Stimulated activated CD8-positive, alpha-beta memory T cell treated with anti-CD3 and anti-CD28 coated beads, Interleukin-12 subunit alpha, Interleukin-12 subunit beta, amount 100 ng/mL, for 4 hours (primary cell): ENCODE data around the gene EIF4E.
"Not testable (repeated sequence)": the region's sequence is repeated elsewhere in the genome, so short reads cannot be mapped to it uniquely, and the experiment has no call there.

Experiments used
- DNase-seq: peaks from one replicate; pipeline ENCODE4 v3.0.0-alpha.2; 2020; ENCODE audit warnings: low read depth

Gene EIF4E

DNA sequence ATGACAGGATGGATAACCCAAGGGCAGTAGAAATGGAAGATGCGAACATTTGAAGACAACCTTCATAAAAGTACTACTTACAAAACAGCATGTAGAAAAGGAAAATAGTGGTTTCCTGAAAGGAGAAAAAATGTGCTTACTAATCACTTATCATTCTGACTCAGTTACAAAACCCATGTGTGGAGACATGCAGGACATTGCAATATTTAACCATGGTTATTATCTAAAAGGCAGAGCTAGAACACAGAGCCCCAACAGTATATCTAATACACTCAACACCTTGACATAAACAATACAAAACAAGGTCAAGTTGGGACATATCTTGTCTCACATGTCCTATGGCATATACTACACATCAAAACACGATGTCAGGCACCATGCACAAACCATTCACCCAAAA is 55.9 kb downstream of the EIF4E start:
- no peak for DNase-seq

DNA sequence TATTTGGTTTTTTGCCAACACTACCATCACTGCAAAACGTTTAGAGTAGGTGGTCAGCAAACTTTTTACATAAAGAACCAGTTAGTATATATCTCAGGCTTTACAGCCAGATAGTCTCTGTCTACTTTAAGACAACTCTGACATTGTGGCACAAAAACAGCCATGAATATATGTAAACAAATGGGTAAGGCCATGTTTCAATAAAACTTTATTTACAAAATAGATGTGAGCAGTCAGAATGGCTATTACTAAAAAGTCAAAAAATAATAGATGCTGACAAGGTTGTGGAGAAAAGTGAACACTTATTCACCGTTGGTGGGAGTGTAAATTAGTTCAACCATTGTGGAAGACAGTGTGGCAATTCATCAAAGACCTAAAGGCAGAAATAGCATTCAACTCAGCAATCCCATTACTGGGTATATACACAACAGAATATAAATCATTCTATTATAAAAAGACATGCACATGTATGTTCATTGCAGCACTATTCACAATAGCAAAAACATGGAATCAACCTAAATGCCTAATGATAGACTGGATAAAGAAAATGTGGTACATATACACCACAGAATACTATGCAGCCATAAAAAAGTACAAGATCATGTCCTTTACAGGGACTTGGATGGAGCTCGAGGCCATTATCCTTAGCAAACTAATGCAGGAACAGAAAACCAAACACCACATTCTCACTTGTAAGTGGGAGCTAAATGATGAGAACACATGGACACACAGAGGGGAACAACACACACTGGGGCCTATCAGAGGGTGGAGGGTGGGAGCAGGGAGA is 56.6 kb downstream of the EIF4E start:
- not testable (repeated sequence) for DNase-seq

DNA sequence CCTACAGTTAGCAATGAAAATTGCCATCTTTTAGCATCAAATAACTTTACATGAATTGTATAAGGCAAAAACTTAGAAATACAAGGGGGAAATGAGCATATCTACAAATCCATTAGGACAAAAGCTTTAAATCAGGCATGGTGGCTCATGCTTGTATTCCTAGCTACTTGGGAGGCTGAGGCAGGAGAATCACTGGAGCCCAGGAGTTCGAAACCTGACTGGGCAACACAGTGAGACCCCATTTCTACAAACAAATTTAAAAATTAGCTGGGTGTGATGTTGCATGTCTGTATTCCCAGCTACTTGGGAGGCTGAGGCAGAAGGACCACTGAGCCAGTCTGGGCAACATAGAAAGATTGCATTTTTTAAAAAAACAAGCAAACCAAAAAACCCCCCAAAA is 61.3 kb downstream of the EIF4E start:
- no peak for DNase-seq

DNA sequence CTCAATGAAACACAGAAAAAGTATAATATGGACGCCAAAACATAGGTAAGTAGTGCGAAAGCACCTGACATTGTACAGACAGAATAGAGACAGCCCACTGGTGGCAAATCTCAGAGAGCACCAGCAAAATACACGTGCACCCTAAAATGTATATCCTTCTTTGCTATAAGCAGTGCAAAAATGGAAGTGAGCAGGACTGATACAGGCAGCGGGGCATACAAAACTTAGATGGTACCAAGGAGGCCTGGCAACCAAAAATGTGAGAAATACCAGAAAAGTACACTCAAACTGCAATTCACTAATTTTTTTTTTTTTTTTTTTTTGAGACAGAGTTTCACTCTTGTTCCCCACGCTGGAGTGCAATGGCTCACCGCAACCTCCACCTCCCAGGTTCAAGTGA is 63.9 kb downstream of the EIF4E start:
- DNase-seq = no peak

DNA sequence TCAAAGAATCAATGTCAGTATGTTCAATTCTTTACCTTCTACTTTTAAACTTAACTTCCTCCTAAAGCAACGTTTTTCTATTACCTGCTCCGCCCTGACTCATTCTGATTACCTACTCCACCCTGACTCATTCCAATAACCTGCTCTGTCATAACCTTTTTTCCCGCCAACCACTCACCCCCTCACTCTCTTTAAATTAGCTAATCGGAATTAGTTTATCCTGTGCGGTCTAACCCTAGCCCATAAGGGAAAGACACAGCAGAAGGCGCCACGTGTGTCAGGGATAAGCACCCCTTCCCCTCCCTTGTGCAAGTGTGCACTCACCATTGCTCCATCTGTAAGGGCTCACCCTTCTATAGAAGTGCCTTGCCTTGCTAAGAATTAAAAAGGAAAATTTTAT is 64.4 kb downstream of the EIF4E start:
- DNase-seq = no peak

DNA sequence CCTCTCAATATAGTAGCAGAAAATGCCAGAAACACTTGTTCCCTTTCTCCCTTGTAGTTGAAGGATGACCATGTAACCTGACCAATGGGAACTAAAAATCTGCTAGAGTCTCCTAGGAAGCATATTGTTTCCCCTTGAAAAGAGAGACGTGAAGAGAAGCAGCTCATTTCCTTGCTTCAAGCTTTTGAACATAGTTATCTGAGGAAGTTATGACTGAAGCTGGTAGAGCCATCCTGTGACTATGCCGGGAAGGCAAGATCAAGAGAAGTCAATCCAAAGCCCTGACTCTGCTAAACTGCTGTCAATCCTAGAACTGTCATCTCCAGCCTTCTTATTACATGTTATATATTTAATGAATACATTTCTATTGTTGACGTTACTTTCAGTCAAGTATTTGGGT is 66.6 kb downstream of the EIF4E start:
- DNase-seq = no peak

DNA sequence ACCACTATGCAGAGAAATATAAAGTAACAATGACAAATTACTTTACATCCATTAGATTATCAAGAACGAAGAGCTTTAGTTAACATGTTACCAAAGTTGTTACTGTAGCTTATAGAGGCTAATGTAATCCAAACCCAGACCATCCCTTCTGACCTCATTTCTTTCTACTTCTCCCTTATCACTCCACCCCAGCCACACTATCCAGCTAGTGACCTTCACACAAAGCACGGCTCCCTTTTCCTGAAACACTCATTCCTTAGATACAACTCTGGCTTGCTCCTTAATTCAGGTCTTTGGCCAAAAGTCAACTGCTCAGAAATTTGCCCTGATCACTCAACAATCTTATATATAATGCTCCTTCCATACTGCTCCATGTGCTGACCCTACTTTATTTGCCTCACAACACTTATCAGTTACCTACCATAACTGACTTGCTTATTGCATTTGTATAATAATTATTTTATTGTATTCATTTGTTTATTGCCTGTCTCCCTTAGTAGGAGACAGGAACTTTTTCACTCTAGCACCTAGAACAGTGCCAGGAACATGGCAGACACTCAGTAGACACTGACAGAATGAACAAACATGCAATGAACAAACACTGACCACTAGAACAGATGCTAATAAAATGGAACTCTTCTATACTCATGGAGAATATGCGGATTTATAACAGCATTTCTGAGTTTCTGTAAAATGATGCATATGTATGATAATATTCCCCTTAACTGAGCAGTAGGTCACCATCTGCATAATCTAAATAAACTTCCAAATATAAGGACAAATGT is 67.6 kb downstream of the EIF4E start:
- DNase-seq = no peak

DNA sequence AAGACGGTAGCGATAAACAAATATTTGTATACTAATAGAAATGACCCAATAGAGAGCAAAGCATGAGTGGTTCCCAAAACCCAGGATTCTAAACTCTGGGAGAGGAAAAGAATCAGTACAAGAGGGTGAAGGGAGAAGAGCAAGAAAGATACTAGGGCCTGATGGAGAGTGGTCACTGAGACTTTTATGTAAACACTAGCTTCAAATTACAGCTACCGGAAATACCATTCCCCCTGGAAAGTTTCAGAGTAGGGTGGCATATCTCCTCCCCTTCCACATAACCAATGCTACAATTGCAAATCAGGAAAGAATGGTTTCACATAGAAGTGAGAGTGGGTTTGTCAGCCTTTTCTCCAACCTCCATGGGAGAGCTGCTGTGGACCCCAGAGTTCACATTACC is 77.1 kb downstream of the EIF4E start:
- no peak for DNase-seq

DNA sequence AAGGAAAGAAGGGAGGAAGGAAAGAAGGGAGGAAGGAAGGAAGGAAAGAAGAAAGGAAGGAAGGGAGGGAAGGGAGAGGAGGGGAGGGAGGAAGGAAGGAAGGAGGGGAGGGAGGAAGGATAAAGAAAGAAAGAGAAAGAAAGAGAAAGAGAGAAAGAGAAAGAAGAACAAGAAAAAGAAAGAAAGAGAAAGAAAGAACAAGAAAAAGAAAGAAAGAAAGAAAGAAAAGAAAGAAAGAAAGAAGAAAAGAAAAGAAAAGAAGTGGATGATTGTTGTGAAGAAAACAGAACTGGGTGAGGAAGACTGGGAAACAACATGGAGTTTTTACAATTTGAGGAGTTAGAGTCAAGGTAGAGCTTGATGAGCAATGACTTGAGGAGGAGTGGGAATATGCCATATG is 78.0 kb downstream of the EIF4E start:
- no peak for DNase-seq

DNA sequence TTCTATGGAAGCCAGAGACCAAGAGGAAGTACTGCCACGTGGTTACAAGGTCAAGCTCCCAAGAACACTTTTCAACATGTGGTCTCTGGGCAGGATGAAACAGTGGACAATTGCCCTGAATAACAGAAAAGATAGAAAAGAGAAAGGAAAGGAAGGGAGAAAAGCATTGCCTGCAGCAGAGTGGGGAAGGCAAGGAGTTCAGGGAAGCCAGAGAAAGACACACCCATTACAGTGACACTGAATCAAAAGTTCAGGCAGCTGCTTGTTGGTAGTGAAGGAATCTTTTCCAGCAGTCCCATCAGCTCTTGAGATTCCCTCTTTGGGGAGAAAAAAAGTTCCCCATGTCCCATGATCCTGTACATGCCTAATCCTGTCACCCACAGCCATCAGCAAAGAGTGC is 80.5 kb downstream of the EIF4E start:
- DNase-seq = no peak

DNA sequence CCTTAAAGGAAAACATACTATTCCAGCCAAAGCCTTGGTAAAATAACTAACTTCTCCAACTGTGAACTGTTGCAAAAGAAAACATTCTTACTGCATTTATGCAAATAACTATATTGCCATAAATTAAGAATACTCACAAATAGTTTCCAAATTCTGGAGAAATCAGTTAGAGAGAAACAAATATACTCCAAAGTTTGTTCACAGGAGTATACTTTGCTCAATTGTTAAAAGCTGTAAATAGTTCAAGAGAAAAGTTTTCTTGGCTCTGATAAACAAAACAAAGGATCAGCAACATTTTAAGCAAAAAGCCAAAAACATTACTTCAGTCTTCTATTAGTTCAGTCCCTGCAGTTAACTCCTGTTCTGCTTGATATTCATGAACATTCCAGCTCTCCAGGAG is 83.0 kb downstream of the EIF4E start:
- no peak for DNase-seq

DNA sequence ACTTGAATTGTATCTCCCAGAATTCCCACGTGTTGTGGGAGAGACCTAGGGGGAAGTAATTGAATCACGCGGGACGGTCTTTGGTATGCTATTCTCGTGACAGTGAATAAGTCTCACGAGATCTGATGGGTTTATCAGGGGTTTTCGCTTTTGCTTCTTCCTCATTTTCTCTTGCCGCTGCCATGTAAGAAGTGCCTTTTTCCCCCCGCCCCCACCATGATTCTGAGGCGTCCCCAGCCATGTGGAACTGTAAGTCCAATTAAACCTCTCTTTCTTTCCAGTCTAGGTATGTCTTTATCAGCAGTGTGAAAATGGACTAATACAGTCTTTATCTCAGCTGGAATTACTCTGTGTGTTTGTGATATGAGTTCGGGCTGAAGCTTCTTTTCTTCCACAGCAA is 86.0 kb downstream of the EIF4E start:
- not testable (repeated sequence) for DNase-seq

DNA sequence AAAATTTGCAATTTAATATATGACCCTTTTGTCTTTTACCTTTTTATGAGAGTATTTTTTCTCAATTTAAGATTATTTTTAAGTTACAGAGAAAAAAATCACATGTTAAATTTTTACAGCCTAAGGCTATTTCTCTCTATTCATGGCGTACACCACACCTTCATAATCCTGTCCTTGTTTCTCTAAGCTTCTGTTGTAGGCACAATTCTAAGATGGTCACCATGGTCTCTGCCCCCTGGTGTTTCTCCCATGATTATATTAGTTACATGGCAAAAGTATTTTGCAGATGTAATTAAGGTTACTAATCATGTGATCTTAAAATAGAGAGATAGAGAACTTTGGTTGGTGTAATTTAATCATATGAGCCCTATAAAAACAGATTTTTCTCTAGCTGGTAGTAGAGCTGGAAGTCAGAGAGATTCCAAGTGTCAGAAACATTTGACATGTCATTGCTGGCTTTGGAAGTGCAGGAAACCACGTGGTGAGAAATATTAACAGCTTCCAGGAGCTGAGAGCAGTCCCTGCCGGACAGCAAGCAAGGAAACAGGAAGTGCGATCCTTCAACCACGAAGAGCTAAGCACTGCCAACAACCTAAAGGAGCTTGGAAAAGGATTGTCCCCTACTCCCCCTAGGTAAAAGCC is 89.8 kb downstream of the EIF4E start:
- no peak for DNase-seq

DNA sequence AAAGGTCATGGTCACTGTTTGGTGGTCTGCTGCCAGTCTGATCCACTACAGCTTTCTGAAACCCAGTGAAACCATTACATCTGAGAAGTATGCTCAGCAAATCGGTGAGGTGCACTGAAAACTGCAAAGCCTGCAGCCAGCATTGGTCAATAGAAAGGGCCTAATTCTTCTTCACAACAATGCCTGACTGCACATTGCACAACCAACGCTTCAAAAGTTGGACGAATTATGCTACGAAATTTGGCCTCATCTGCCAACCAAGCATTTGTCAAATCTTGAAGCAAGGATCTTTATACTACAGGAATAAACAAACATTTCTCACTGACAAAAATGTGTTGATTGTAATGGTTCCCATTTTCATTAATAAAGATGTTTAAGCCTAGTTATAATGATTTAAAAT is 90.4 kb downstream of the EIF4E start:
- DNase-seq = no peak

DNA sequence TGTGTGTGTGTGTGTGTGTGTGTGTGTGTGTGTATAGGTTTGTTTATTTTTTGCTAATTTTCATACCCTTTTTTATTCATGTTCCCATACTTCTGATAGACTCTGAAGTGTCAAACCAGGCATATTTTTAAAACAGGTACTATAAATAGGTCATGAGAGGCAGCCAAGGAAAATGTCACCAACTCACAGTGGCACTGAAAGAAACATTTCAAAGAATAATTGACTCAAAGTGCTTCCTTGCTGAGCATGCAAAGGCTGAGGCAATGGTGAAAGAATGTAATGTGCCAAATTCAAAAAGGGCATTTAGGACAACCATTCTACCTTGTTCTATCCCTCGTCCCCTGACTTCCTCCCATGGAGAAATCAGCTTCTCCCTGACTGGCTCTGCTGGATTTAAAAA is 95.5 kb downstream of the EIF4E start:
- no peak for DNase-seq

DNA sequence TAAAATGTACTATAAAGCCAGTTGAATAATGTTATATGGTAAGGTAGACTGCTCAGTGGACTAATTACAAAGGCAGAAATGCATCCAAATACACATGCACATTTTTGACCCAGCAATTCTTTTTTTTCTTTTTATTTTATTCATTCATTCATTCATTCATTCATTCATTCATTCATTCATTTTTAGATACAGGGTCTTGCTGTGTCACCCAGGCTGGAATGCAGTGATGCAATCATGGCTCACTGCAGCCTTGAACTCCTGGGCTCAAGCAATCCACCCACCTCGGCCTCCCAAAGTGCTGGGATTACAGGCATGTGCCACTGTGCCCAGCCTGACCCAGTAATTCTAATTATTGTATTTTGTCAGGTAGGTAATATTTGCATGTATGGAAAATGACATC is 97.9 kb downstream of the EIF4E start:
- not testable (repeated sequence) for DNase-seq
